SK-N-SH treated with all-trans-retinoic acid at 6 μM for 48 hours (cell line): Measurements from ENCODE around the gene RHEBL1.

Source experiments
- ARNTL ChIP-seq: fragments of 450-650 bp; formaldehyde crosslinking; IDR thresholded peaks from 2 replicates; pipeline ENCODE4 v1.5.0; 2020; ENCODE audit warnings: low read depth, mild to moderate bottlenecking, moderate library complexity, borderline replicate concordance
- CSDC2 ChIP-seq: fragments of 250-450 bp; sonication (Bioruptor Pico); IDR thresholded peaks from 2 replicates; pipeline ENCODE4 v1.5.0; 2020; ENCODE audit warnings: mild to moderate bottlenecking, moderate library complexity
- ESRRG ChIP-seq: fragments of 250-450 bp; sonication (Bioruptor Pico); IDR thresholded peaks from 2 replicates; pipeline ENCODE4 v1.6.1; 2021; ENCODE audit warnings: mild to moderate bottlenecking
- OSR1 ChIP-seq: fragments of 250-450 bp; sonication (Bioruptor Pico); IDR thresholded peaks from 2 replicates; pipeline ENCODE4 v1.8.0; 2022; ENCODE audit warnings: moderate library complexity, mild to moderate bottlenecking, inconsistent platforms
- PPARA ChIP-seq: fragments of 250-450 bp; sonication (Bioruptor Pico); IDR thresholded peaks from 2 replicates; pipeline ENCODE4 v1.5.0; 2020; ENCODE audit warnings: mild to moderate bottlenecking, borderline replicate concordance
- RARB ChIP-seq: fragments of 250-450 bp; sonication (Bioruptor Pico); IDR thresholded peaks from 2 replicates; pipeline ENCODE4 v1.8.0; 2021; ENCODE audit warnings: mild to moderate bottlenecking, moderate library complexity
- SNAI2 ChIP-seq: fragments of 250-450 bp; sonication (Bioruptor Pico); IDR thresholded peaks from 2 replicates; pipeline ENCODE4 v1.5.0; 2020; ENCODE audit warnings: mild to moderate bottlenecking, moderate library complexity
- ZFP3 ChIP-seq: fragments of 250-450 bp; sonication (Bioruptor Pico); IDR thresholded peaks from 2 replicates; pipeline ENCODE4 v1.5.0; 2020; ENCODE audit warnings: mild to moderate bottlenecking, moderate library complexity
- ZNF8 ChIP-seq: fragments of 450-650 bp; formaldehyde crosslinking; IDR thresholded peaks from 2 replicates; pipeline ENCODE4 v1.5.0; 2020; ENCODE audit warnings: mild to moderate bottlenecking, moderate library complexity
- TF ChIP-seq, protein P1 (sequence below): fragments of 250-450 bp; sonication (Bioruptor Pico); IDR thresholded peaks from 2 replicates; pipeline ENCODE4 v1.8.0; 2020; ENCODE audit warnings: mild to moderate bottlenecking, moderate library complexity, borderline replicate concordance
- TF ChIP-seq, protein P2 (sequence below): fragments of 250-450 bp; sonication (Bioruptor Pico); IDR thresholded peaks from 2 replicates; pipeline ENCODE4 v1.5.1; 2020; ENCODE audit warnings: low read depth, mild to moderate bottlenecking, moderate library complexity

GRCh38 chr12:49030119-49030518 is 39.7 kb downstream of the RHEBL1 start:
- no peak for TF ChIP-seq ESRRG (CRISPR knock-in tag)
- TF ChIP-seq, protein P1, sequence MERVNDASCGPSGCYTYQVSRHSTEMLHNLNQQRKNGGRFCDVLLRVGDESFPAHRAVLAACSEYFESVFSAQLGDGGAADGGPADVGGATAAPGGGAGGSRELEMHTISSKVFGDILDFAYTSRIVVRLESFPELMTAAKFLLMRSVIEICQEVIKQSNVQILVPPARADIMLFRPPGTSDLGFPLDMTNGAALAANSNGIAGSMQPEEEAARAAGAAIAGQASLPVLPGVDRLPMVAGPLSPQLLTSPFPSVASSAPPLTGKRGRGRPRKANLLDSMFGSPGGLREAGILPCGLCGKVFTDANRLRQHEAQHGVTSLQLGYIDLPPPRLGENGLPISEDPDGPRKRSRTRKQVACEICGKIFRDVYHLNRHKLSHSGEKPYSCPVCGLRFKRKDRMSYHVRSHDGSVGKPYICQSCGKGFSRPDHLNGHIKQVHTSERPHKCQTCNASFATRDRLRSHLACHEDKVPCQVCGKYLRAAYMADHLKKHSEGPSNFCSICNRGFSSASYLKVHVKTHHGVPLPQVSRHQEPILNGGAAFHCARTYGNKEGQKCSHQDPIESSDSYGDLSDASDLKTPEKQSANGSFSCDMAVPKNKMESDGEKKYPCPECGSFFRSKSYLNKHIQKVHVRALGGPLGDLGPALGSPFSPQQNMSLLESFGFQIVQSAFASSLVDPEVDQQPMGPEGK (CRISPR knock-in tag), result no peak
- no peak for TF ChIP-seq OSR1 (CRISPR knock-in tag)
- TF ChIP-seq ARNTL (CRISPR knock-in tag), result no peak
- TF ChIP-seq, protein P2, sequence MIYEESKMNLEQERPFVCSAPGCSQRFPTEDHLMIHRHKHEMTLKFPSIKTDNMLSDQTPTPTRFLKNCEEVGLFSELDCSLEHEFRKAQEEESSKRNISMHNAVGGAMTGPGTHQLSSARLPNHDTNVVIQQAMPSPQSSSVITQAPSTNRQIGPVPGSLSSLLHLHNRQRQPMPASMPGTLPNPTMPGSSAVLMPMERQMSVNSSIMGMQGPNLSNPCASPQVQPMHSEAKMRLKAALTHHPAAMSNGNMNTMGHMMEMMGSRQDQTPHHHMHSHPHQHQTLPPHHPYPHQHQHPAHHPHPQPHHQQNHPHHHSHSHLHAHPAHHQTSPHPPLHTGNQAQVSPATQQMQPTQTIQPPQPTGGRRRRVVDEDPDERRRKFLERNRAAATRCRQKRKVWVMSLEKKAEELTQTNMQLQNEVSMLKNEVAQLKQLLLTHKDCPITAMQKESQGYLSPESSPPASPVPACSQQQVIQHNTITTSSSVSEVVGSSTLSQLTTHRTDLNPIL (CRISPR knock-in tag), result no peak
- TF ChIP-seq CSDC2 (CRISPR knock-in tag), result no peak
- TF ChIP-seq RARB, result no peak
- no peak for TF ChIP-seq ZNF8 (CRISPR knock-in tag)
- no peak for TF ChIP-seq PPARA (CRISPR knock-in tag)
- no peak for TF ChIP-seq ZFP3 (CRISPR knock-in tag)
- no peak for TF ChIP-seq SNAI2 (CRISPR knock-in tag)
